HG03159 (cell line): ENCODE data around the gene CDS2.

Experiments
- ATAC-seq: cut with Tn5 transposase; IDR thresholded peaks from one replicate; pipeline ENCODE4 v1.9.1; 2021; ENCODE audit warnings: mild to moderate bottlenecking, moderate library complexity; ENCODE audit not compliant: unreplicated experiment

The CDS2 gene

GRCh38 chr20:5118220-5119142, 8.3 kb upstream of the CDS2 start:
- ATAC-seq: no peak

- ATAC-seq: no peak
These were observed 7.7 kb upstream of the CDS2 start for GRCh38 chr20:5119143-5119434.

GRCh38 chr20:5119435-5120184, 7.2 kb upstream of the CDS2 start, which contains the start of gene PCNA:
Gene PCNA, minus strand, starts transcription at chr20:5119958. Its CDS starts 160 bp downstream, at chr20:5119798.
- peak; percentile 95 for ATAC-seq

GRCh38 chr20:5120185-5120476, 6.7 kb upstream of the CDS2 start:
- ATAC-seq: no peak

GRCh38 chr20:5122873-5123260, 3.9 kb upstream of the CDS2 start:
- no peak for ATAC-seq

GRCh38 chr20:5127204-5127858, 523 bp downstream of the CDS2 start:
- peak; percentile 28 for ATAC-seq

- no peak for ATAC-seq
These were observed 1.1 kb downstream of the CDS2 start for GRCh38 chr20:5127859-5128424.

- no peak for ATAC-seq
These were observed 2.1 kb downstream of the CDS2 start for GRCh38 chr20:5128886-5129285.

- ATAC-seq: no peak
These were observed 4.7 kb downstream of the CDS2 start for GRCh38 chr20:5131502-5131901.

GRCh38 chr20:5133998-5134397, 7.2 kb downstream of the CDS2 start:
- no peak for ATAC-seq

GRCh38 chr20:5135363-5136012, 8.7 kb downstream of the CDS2 start:
- ATAC-seq: no peak

- no peak for ATAC-seq
These were observed 9.3 kb downstream of the CDS2 start for GRCh38 chr20:5136096-5136495.

GRCh38 chr20:5140195-5140594, 13.4 kb downstream of the CDS2 start:
- ATAC-seq: no peak

GRCh38 chr20:5141615-5142014, 14.8 kb downstream of the CDS2 start:
- ATAC-seq: no peak

GRCh38 chr20:5143851-5144250, 17.0 kb downstream of the CDS2 start:
- ATAC-seq: no peak

- ATAC-seq: no peak
These were observed 18.7 kb downstream of the CDS2 start for GRCh38 chr20:5145365-5146098.

- no peak for ATAC-seq
These were observed 19.4 kb downstream of the CDS2 start for GRCh38 chr20:5146099-5146668.

GRCh38 chr20:5146871-5147592, 20.2 kb downstream of the CDS2 start:
- no peak for ATAC-seq

GRCh38 chr20:5148581-5148980, 21.8 kb downstream of the CDS2 start:
- ATAC-seq: no peak
